ENCODE data around the gene MAD1L1. TPM values are rescaled to one million over a fixed set of nuclear protein-coding genes. Genes with fewer than 3 reads are reported as not detected.
A peak's percentile ranks its signal among the peaks of the same experiment; 100 is the strongest.
"Not testable (repeated sequence)": the region's sequence is repeated elsewhere in the genome, so short reads cannot be mapped to it uniquely, and the experiment has no call there.

Gene MAD1L1
- total RNA-seq, 2 donors from 2014 or later: 34.2 to 53.5 TPM

DNA sequence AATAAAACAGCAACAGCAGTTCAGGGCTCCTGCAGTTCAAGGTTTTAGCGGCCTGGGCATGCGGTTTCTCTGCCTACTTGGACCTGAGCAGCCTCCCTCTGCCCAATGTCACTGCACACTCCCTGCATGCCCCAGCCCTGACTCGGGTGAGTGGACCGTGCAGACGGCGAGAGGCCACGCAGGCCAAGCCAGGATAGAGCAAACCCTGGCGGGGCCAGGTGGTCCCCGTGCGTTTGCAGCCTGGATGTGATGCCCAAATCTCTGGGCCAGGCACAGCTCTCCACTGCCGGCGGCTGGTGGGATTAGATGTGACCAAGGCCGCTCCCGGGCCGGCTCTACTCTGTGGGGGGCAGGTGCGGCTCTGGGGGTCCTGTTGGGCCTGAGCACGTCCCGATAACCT is 392.0 kb downstream of the MAD1L1 start:
- not testable (repeated sequence) for ATAC-seq
- H3K27ac Mint-ChIP-seq: peak overlapping the region in 1 of 2 donors; percentile 16

DNA sequence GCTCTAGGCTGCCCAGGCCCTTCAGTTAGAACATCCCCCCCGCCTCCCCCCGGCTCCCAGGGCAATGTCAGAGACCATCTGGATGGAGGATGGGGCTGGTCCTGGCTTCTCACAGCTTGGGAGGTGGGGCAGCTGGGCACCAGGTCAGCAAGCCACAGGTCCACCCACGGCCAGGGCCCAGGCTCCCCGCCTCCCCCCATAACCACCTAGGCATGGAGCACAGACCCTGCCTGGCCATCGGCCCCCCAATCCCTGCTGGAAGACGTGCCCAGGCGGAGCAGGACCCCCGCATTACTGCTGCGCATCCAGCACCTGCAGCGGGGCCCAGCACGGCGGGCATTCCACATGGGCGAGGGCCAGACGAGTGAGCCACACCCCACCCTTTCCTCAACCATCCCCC is 393.0 kb downstream of the MAD1L1 start:
- Mint-ChIP-seq H3K9me3 (peaks cover 0 to 4% of the 10 kb centered on the region in 2 donors), H3K36me3 (peaks cover 22 to 23% of the 10 kb centered on the region in 2 donors), H3K27ac (no peak overlapping the region)
- no peak for ATAC-seq
- no peak for DNase-seq (ENCODE audit: low spot score in 2 of 2)

More for the DNA sequence above, 392.0 kb downstream of the MAD1L1 start:
- not testable (repeated sequence) for H3K9me3 Mint-ChIP-seq; DNase-seq (ENCODE audit: low spot score in 2 of 2)
- peaks cover 17 to 18% of the 10 kb centered on the region in 2 donors for H3K36me3 Mint-ChIP-seq

DNA sequence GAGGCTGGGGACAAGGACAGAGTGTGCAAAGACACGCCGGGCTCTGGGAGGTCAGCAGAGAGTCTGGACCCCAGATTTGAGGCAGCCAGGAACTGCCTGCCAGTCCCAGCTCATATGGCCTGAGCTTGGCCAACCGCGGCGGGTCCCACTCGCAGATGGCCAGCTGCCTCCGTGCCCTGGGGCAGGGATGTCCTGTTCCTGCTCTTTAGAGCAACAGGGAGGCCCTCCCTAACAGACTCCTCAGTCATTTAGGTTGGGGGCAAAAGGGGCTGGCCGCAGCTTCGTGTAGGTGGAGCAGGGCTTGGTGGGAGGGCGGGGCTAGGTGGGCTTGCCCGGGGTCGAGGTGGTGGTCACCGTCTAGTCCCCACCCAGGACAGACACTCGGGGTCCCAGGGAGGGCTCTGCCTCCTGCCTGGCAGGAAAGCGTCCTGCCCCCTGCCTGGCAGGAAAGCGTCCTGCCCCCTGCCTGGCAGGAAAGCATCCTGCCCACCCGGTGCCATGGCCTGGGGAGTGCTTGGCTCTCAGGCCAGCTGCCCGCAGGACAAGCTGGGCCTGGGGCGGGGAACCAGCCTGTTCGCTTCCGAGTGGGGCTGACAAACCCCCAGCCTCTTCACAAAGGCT is 393.7 kb downstream of the MAD1L1 start:
- ATAC-seq; H3K9me3 Mint-ChIP-seq; DNase-seq (ENCODE audit: low spot score in 2 of 2); H3K27ac Mint-ChIP-seq: not testable (repeated sequence)
- peaks cover 22 to 26% of the 10 kb centered on the region in 2 donors for H3K36me3 Mint-ChIP-seq

DNA sequence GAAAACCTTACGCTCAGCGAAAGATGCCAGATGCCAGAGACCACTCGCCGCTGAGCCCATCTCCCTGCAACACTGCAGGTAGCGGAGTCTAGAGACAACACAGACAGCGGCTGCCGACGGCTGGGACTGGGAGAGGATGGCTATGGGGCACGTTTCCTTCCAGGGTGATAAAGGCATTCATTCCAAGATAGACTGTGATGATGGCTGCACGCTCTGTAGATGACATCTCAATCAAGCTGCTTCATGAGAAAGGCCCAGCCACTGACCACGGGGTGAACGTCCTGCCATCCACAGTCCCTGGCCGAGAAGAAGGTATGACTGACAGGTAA is 394.2 kb downstream of the MAD1L1 start:
- peaks cover 22 to 29% of the 10 kb centered on the region in 2 donors for H3K36me3 Mint-ChIP-seq
- not testable (repeated sequence) for H3K9me3 Mint-ChIP-seq; DNase-seq (ENCODE audit: low spot score in 2 of 2); ATAC-seq; H3K27ac Mint-ChIP-seq

DNA sequence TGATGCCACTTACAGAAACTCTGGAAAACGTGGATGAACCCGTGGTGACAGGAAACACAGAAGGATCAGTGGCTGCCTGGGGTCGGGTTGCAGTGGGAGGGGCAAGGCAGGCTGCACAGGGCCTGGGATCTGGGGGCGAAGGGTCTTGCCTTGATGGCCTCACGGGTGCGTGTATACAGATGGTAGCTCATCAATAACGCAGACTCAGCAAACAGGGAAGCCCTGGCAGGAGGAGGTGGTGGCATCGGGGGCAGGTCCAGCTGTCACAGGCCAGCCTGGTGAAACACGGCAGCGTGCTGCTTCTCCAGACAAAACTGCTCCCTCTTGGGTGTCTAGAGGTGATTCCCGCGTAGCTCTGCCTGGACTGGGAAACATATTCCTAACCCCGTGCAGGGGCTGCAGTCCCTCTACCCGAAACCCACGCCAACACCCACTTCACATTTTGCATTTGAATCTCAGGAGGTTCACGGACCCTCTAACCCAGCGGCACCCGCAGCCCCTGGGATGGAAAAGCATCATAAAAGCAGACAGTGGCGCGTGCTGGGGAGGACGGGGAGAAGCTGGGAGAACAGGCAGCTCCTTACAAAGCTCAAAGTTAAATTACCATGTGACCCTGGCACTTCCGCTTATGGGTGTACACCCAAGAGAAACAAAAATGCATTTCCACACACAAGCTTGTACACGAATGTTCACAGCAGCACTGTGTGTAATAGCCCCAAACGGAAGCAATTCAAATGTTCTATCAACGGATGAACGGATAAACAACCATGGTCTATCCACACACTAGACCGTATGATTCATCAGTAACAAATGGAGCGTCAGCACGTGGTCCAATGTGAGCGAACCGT is 394.8 kb downstream of the MAD1L1 start:
- ATAC-seq; H3K27ac Mint-ChIP-seq; DNase-seq (ENCODE audit: low spot score in 2 of 2); H3K9me3 Mint-ChIP-seq: not testable (repeated sequence)
- H3K36me3 Mint-ChIP-seq: peaks cover 22 to 34% of the 10 kb centered on the region in 2 donors

DNA sequence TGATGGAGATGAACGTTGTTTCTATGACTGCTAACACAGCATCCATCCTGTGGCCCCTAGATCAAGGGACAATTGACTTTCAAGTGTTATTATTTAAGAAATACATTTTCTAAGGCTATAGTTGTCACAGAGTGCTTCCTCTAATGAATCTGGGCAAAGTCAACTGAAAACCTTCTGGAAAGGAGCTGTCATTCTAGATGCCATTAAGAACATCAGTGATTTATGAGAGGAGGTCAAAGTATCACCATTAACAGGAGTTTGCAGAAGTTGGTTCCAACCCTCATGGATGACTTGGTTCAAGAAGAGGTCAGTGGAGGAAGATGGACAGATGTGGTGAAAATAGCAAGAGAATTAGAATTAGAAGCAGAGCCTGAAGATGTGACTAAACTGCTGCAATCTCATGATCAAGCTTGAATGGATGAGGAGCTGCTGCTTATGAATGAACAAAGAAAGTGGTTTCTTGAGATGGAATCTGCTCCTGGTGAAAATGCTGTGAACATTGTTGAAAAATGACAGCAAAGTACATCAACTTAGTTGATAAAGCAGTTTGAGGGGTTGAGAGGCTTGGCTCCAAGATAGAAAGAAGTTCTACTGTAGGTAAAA is 400.7 kb downstream of the MAD1L1 start:
- Mint-ChIP-seq H3K9me3 (peaks cover 0 to 14% of the 10 kb centered on the region in 2 donors), H3K36me3 (peaks cover 22 to 47% of the 10 kb centered on the region in 2 donors)
- not testable (repeated sequence) for ATAC-seq; DNase-seq (ENCODE audit: low spot score in 2 of 2); H3K27ac Mint-ChIP-seq

DNA sequence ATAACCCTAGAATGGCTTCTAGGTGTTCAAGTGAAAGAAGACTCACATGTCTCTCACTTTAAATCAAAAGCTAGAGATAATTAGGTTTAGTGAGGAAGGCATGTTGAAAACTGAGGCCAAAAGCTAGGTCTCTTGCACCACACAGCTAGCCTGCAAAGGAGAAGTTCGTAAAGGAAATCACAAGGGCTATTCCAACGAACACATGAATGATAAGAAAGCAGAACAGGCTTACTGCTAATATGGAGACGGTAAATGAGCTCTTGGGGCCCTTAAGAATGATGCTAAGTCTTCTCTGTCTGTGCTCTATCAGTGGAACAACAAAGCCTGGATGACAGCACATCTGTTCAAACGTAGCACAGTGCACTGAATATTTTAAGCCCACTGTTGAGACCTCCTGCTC is 401.3 kb downstream of the MAD1L1 start:
- H3K9me3 Mint-ChIP-seq: peaks cover 0 to 14% of the 10 kb centered on the region in 2 donors
- not testable (repeated sequence) for H3K27ac Mint-ChIP-seq; ATAC-seq; DNase-seq (ENCODE audit: low spot score in 2 of 2)
- H3K36me3 Mint-ChIP-seq: peaks cover 20 to 41% of the 10 kb centered on the region in 2 donors

DNA sequence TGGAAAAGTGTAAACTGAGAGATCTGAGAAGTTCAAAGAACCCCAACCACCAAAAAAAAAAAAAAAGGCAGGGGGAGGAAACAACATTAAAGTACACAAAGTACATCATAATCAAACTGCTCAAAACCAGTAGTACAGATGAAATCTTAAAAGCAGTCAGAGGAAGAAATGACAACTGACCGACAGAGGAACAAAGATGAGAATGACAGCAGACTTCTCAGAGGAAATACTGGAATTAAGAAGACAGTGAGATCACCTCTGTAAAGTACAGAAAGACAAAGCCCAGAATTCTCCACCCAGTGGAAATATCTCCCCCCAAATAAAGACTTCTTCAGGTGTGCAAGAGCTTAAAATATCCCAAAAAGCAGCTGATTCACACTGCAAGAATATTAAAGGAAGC is 403.1 kb downstream of the MAD1L1 start:
- Mint-ChIP-seq H3K36me3 (peaks cover 12 to 32% of the 10 kb centered on the region in 2 donors), H3K9me3 (peaks cover 0 to 10% of the 10 kb centered on the region in 2 donors)
- ATAC-seq; H3K27ac Mint-ChIP-seq; DNase-seq (ENCODE audit: low spot score in 2 of 2): not testable (repeated sequence)

DNA sequence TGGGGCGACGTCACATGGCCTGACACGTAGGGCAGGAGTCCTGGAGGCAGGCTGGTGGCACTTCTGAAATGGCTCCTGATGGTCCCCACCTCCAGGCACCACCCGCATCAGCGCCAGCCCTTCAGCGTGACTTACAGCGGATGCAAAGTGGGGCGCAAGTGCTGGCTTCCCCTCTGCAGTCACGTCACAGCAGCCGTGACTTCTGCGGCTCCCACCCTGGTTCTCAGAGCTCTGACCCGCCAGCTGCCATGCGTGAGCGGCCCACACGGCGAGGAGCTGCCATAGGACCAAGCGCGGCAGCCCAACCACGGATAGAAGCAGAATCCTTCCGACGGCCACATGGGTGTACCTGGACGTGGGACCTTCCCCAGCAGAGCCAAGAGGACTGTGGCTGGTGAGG is 403.6 kb downstream of the MAD1L1 start:
- Mint-ChIP-seq H3K36me3 (peaks cover 12 to 30% of the 10 kb centered on the region in 2 donors), H3K27ac (no peak overlapping the region), H3K9me3 (peaks cover 0 to 9% of the 10 kb centered on the region in 2 donors)
- ATAC-seq: no peak
- peak in 1 of 2 donors; percentile 38 for DNase-seq (ENCODE audit: low spot score in 2 of 2)

DNA sequence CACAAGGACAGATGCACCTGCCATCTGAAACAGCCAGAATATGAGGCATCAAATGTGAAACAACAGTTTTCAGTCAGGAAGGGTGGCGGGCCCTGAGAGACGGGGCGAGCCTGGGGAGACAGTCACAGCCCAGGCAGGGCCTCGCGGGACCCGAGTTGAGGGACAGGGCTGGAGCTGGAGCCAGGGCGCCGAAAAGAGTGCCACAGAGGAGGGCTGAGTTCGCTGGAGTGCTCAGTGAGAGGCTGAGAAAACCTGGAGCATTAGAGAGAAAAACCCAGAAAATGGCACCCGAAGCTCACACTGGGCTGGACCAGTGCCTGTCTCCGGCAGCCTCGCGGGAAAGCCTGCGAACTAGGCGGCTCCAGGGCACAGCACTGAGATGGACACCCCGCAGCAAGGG is 404.6 kb downstream of the MAD1L1 start:
- H3K9me3 Mint-ChIP-seq; DNase-seq (ENCODE audit: low spot score in 2 of 2); ATAC-seq; H3K27ac Mint-ChIP-seq: not testable (repeated sequence)
- H3K36me3 Mint-ChIP-seq: peaks cover 12 to 24% of the 10 kb centered on the region in 2 donors

DNA sequence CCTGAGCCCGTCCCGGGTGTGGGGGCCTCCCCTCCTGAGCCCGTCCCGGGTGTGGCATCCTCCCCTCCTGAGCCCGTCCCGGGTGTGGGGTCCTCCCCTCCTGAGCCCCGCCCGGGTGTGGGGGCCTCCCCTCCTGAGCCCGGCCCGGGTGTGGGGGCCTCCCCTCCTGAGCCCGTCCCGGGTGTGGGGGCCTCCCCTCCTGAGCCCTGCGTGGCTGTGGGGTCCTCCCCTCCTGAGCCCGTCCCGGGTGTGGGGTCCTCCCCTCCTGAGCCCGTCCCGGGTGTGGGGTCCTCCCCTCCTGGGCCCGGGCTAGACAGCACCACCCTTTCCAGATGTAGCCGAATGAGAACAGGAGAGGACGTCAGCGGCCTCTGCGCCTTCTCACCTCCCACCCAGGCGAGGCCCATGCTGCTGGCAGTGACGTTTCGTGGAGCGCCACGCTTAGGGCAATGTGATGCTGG is 405.2 kb downstream of the MAD1L1 start:
- peaks cover 12 to 21% of the 10 kb centered on the region in 2 donors for H3K36me3 Mint-ChIP-seq
- peak in 1 of 2 donors; percentile 28 for ATAC-seq
- DNase-seq (ENCODE audit: low spot score in 2 of 2): peak in 1 of 2 donors; percentile 64
- H3K9me3 Mint-ChIP-seq, H3K27ac Mint-ChIP-seq: not testable (repeated sequence)

DNA sequence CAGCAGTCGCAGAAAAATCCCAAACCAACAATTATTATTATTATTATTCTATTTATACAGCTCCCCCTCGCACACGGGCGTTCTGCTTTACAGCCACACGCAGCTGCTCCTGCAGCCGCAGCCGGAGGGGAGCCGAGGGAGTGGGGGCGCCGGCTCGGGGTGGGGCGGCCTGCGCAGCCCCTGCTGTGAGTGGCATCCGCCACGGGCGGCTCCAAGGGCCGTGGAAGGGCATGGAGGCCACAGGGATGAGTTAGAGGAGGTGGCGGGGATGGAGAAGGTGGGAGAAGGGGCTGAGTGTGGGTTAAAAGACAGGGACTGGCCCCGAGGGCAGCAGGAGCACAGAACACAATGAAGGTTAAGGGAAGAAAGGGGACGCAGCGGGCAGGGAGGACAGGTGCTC is 405.8 kb downstream of the MAD1L1 start:
- H3K9me3 Mint-ChIP-seq; ATAC-seq; H3K27ac Mint-ChIP-seq; DNase-seq (ENCODE audit: low spot score in 2 of 2): not testable (repeated sequence)
- peaks cover 12 to 19% of the 10 kb centered on the region in 2 donors for H3K36me3 Mint-ChIP-seq

DNA sequence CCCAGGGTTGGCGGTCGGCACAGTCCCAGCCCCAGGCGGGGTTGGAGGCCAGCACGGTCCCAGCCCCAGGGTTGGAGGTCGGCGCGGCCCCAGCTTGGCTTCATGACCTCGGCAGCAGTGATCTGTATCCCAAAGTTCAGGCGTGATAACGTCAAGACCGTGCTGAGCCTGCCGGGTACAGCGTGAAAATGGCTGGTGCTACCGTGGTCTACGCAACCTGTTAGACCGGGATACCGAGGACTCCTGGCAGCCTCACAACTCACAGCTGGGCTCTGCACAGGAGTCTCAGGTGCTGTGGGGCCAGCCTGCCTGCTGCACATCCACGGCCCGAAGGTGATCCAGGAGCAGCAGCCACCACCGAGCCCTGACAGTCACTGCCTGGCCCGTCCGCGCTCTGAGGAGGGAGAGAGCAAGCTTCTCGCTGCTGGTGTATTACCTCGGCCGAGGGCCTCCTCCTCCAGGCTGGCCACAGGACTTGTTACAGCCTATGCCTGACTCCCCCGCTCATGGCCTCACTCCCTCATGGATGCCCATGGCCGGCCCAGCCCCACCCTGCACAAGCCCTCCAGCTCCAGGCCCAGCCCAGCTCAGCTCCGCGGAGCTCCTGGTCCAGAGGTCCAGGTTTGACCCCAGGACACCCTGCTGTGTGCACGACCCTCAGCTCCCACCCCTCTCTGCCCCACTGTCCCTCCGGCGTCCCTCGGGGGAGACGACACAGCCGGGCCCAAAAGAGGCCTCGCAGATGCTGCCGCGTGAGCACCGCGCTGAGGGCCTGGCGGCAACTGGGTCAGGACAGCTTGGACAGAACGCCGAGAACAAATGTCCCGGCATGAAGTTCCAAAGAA is 406.6 kb downstream of the MAD1L1 start:
- Mint-ChIP-seq H3K27ac (no peak overlapping the region), H3K9me3 (peaks cover 0 to 5% of the 10 kb centered on the region in 2 donors), H3K36me3 (peaks cover 12 to 16% of the 10 kb centered on the region in 2 donors)

DNA sequence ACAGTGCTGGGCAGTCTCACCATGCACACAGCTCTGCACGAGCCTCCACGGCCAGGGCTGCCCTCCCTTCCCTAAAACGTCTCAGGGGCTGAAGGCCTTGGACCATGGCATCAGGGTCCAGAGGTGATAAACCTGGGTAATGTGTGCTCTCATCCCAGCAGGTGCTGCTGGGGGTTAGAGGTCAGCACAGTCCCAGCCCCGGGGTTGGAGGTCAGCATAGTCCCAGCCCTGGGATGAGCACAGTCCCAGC is 407.2 kb downstream of the MAD1L1 start:
- H3K27ac Mint-ChIP-seq, H3K9me3 Mint-ChIP-seq, ATAC-seq: not testable (repeated sequence)
- H3K36me3 Mint-ChIP-seq: peaks cover 12 to 16% of the 10 kb centered on the region in 2 donors
- peak in 1 of 2 donors; percentile 50 for DNase-seq (ENCODE audit: low spot score in 2 of 2)

More for the DNA sequence above, 406.6 kb downstream of the MAD1L1 start:
- DNase-seq (ENCODE audit: low spot score in 2 of 2) (peak in 1 of 2 donors; percentile 52), ATAC-seq (no peak)

DNA sequence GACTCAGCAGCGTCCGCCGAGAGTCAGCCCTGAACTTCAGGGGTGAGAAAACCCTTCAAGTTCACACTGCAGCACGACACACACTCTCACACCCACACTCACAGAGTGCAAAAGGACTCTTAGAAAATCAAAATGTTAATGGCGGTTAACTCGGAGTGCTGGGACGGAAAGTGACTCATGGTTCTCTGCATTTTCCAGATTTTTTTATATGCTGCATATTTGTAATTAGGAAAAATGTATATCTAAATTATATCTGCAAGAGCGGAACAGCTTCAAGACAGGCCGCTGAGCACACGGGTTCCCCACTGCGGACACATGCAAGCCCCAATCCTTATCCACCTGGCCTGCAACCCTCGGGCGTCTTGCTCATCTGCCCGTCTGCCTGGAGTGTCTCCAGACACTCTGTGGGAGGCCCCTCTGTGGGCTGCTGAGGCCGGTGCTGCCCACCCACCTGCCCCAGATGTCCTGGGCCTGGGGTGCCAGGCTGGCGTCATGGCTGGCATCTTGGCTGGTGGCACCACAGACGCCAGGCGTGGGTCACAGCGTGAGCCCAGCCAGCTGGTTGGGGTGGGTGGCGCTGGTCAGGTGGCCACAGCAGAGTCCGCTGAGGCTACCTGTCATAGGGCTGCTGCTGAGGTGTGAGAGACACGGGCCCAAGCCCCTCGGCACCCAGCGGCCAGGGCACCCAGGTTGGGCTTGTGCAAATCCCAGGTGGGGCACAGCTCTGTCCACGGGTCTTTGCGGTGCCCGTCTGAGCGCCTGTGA is 407.7 kb downstream of the MAD1L1 start:
- ATAC-seq: peak; percentile 94
- not testable (repeated sequence) for H3K27ac Mint-ChIP-seq; DNase-seq (ENCODE audit: low spot score in 2 of 2); H3K9me3 Mint-ChIP-seq
- peaks cover 12 to 16% of the 10 kb centered on the region in 2 donors for H3K36me3 Mint-ChIP-seq

Data from activated naive CD4-positive, alpha-beta T cell treated with anti-CD3 and anti-CD28 coated beads, Interleukin-2, amount 50 U/mL, for 72 hours (primary cell).